ENCODE data around the gene KXD1. TPM values are rescaled to one million over a fixed set of nuclear protein-coding genes. Genes with fewer than 3 reads are reported as not detected.
A peak's percentile ranks its signal among the peaks of the same experiment; 100 is the strongest.

The KXD1 gene
- total RNA-seq, 1 experiment from 2014 or later = 77.5 TPM

- intact Hi-C loops (cut with micrococcal nuclease; ENCODE audit: unreplicated experiment) = loop anchor here (5.0 kb wide), 1 partner anchor 36 kb away; the partner anchor contains the start of gene ELL
- Histone ChIP-seq H3K4me3 (ENCODE audit: low read depth, low read length) (peak overlapping the region; percentile 98), H3K36me3 (ENCODE audit: control insufficient read depth, insufficient read depth, low read length) (no peaks in the 10 kb centered on the region), H3K9me3 (no peaks in the 10 kb centered on the region), H3K4me1 (no peaks in the 10 kb centered on the region), H3K27me3 (replicated peaks; ENCODE audit: control insufficient read depth, insufficient read depth, low read length) (no peaks in the 10 kb centered on the region)
- no peak for TF ChIP-seq CTCF (IDR thresholded peaks at IDR 0.05; ENCODE audit: insufficient read depth in 1 of 2, low read depth in 1 of 2, low read length in 1 of 2, severe bottlenecking in 1 of 2, unreplicated experiment in 1 of 2)
- CTCF ChIA-PET = interaction anchor here (0.8 to 1.7 kb wide), 7 partner anchors 13 to 81 kb away, joined by 3 to 12 read pairs (median 3); partner anchors contain the start of gene ELL
- no TSS peak for BruUV-seq (replicated peaks)
- POLR2A ChIA-PET = interaction anchor here (1.0 to 1.8 kb wide), 4 partner anchors 13 to 276 kb away, joined by 4 to 12 read pairs (median 8); partner anchors contain the start of genes JUND and UBA52
- Mint-ChIP-seq H3K4me3 (ENCODE audit: unreplicated experiment) (peak overlapping the region; percentile 70), H3K27ac (ENCODE audit: unreplicated experiment) (peak overlapping the region; percentile 60), H3K36me3 (ENCODE audit: insufficient read depth, unreplicated experiment) (peaks cover 6% of the 10 kb centered on the region), H3K27me3 (ENCODE audit: insufficient read depth, unreplicated experiment) (no peaks in the 10 kb centered on the region), H3K4me1 (ENCODE audit: low read depth, unreplicated experiment) (no peaks in the 10 kb centered on the region), H3K9me3 (ENCODE audit: unreplicated experiment) (no peaks in the 10 kb centered on the region)
- no peak for DNase-seq
These were observed 509 bp downstream of the KXD1 start for GRCh38 chr19:18558202-18558555.

- Histone ChIP-seq H3K4me3 (ENCODE audit: low read depth, low read length) (peak overlapping the region; percentile 98), H3K36me3 (ENCODE audit: control insufficient read depth, insufficient read depth, low read length) (no peaks in the 10 kb centered on the region), H3K27me3 (replicated peaks; ENCODE audit: control insufficient read depth, insufficient read depth, low read length) (no peaks in the 10 kb centered on the region), H3K4me1 (no peaks in the 10 kb centered on the region), H3K9me3 (no peaks in the 10 kb centered on the region)
- Mint-ChIP-seq H3K36me3 (ENCODE audit: insufficient read depth, unreplicated experiment) (peaks cover 6% of the 10 kb centered on the region), H3K4me1 (ENCODE audit: low read depth, unreplicated experiment) (no peaks in the 10 kb centered on the region), H3K27me3 (ENCODE audit: insufficient read depth, unreplicated experiment) (no peaks in the 10 kb centered on the region), H3K27ac (ENCODE audit: unreplicated experiment) (peak overlapping the region; percentile 60), H3K4me3 (ENCODE audit: unreplicated experiment) (peak overlapping the region; percentile 70), H3K9me3 (ENCODE audit: unreplicated experiment) (no peaks in the 10 kb centered on the region)
- no peak for DNase-seq
- intact Hi-C loops (cut with micrococcal nuclease; ENCODE audit: unreplicated experiment) = loop anchor here (5.0 kb wide), 1 partner anchor 36 kb away; the partner anchor contains the start of gene ELL
- no TSS peak for BruUV-seq (replicated peaks)
- ChIA-PET POLR2A (interaction anchor here (1.4 to 1.8 kb wide), 2 partner anchors 12 to 31 kb away, joined by 10 to 12 read pairs; partner anchors contain the start of gene UBA52), CTCF (interaction anchor here (1.6 to 1.7 kb wide), 2 partner anchors 39 to 70 kb away, joined by 9 to 12 read pairs; no protein-coding TSS in a partner anchor)
- no peak for TF ChIP-seq CTCF (IDR thresholded peaks at IDR 0.05; ENCODE audit: insufficient read depth in 1 of 2, low read depth in 1 of 2, low read length in 1 of 2, severe bottlenecking in 1 of 2, unreplicated experiment in 1 of 2)
These were observed 934 bp downstream of the KXD1 start for GRCh38 chr19:18558604-18559003.

GRCh38 chr19:18559685-18560084 lies 2.0 kb downstream of the KXD1 start:
- H3K4me3 Mint-ChIP-seq (ENCODE audit: unreplicated experiment) = no peak overlapping the region

More at GRCh38 chr19:18559685-18560084, 2.0 kb downstream of the KXD1 start:
- H3K4me1 Mint-ChIP-seq (ENCODE audit: low read depth, unreplicated experiment) = no peaks in the 10 kb centered on the region
- H3K27ac Mint-ChIP-seq (ENCODE audit: unreplicated experiment) = no peak overlapping the region
- Histone ChIP-seq H3K4me3 (ENCODE audit: low read depth, low read length) (no peak overlapping the region), H3K27me3 (replicated peaks; ENCODE audit: control insufficient read depth, insufficient read depth, low read length) (no peaks in the 10 kb centered on the region), H3K4me1 (no peaks in the 10 kb centered on the region), H3K36me3 (ENCODE audit: control insufficient read depth, insufficient read depth, low read length) (peaks cover 2% of the 10 kb centered on the region; the same call in 1 of the 2 replicates), H3K9me3 (no peaks in the 10 kb centered on the region)
- ChIA-PET POLR2A (no interaction called here), CTCF (no interaction called here)
- peaks cover 16% of the 10 kb centered on the region for H3K36me3 Mint-ChIP-seq (ENCODE audit: insufficient read depth, unreplicated experiment)
- no TSS peak for BruUV-seq (replicated peaks)
- H3K9me3 Mint-ChIP-seq (ENCODE audit: unreplicated experiment) = no peaks in the 10 kb centered on the region
- no peak for TF ChIP-seq CTCF (IDR thresholded peaks at IDR 0.05; ENCODE audit: insufficient read depth in 1 of 2, low read depth in 1 of 2, low read length in 1 of 2, severe bottlenecking in 1 of 2, unreplicated experiment in 1 of 2)
- intact Hi-C loops (cut with micrococcal nuclease; ENCODE audit: unreplicated experiment) = loop anchor here (5.0 kb wide), 1 partner anchor 37 kb away; the partner anchor contains the start of gene ELL
- DNase-seq = no peak
- H3K27me3 Mint-ChIP-seq (ENCODE audit: insufficient read depth, unreplicated experiment) = no peaks in the 10 kb centered on the region

All from Caco-2 (cell line).